ENCODE results near the gene POC1A.
"Not testable (repeated sequence)": the region's sequence is repeated elsewhere in the genome, so short reads cannot be mapped to it uniquely, and the experiment has no call there.

DNA sequence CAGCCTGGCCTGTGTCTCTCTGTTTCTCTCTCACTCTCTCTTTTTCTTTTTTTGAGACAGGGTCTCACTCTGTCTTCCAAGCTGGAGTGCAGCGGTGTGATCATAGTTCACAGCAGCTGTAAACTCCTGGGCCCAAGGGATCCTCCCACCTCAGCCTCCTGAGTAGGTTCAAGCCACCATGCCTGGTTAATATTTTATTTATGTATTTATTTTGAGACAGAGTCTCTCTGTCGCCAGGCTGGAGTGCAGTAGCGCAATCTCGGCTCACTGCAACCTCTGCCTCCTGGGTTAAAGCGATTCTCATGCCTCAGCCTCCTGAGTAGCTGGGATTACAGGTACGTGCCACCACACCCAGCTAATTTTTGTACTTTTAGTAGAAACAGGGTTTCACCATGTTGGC lies 120.5 kb downstream of the POC1A start:
- not testable (repeated sequence) for TF ChIP-seq CTCF (optimal IDR thresholded peaks at IDR 0.05 in 1 of 3, IDR thresholded peaks at IDR 0.05 in 1 of 3, conservative IDR thresholded peaks at IDR 0.05 in 1 of 3; ENCODE audit: extremely low read depth in 1 of 3, insufficient read depth in 2 of 3, low read length in 3 of 3); EZH2 (IDR thresholded peaks at IDR 0.05; ENCODE audit: low read length)

All from keratinocyte (primary cell).